GM18520 (cell line): ENCODE measurements around the gene DUOXA1.
"Not testable (repeated sequence)": the region's sequence is repeated elsewhere in the genome, so short reads cannot be mapped to it uniquely, and the experiment has no call there.

Experiments
- ATAC-seq: cut with Tn5 transposase; IDR thresholded peaks from one replicate; pipeline ENCODE4 v1.9.1; 2021; ENCODE audit not compliant: unreplicated experiment

The DUOXA1 gene

GRCh38 chr15:45151998-45152828 is 22.5 kb upstream of the DUOXA1 start:
- ATAC-seq = no peak

- ATAC-seq = no peak
Observed at GRCh38 chr15:45150997-45151396, 21.3 kb upstream of the DUOXA1 start.

GRCh38 chr15:45150481-45150880 is 20.8 kb upstream of the DUOXA1 start:
- ATAC-seq = no peak

GRCh38 chr15:45149060-45149459 is 19.4 kb upstream of the DUOXA1 start:
- ATAC-seq = no peak

- ATAC-seq = no peak
Observed at GRCh38 chr15:45148076-45149059, 18.7 kb upstream of the DUOXA1 start.

GRCh38 chr15:45147606-45148005 is 17.9 kb upstream of the DUOXA1 start:
- no peak for ATAC-seq

GRCh38 chr15:45146405-45146804 is 16.7 kb upstream of the DUOXA1 start:
- ATAC-seq = no peak

GRCh38 chr15:45144775-45145174 is 15.1 kb upstream of the DUOXA1 start:
- ATAC-seq = no peak

GRCh38 chr15:45143946-45144345 is 14.3 kb upstream of the DUOXA1 start:
- no peak for ATAC-seq

- no peak for ATAC-seq
Observed at GRCh38 chr15:45143056-45143455, 13.4 kb upstream of the DUOXA1 start.

- no peak for ATAC-seq
Observed at GRCh38 chr15:45141386-45141785, 11.7 kb upstream of the DUOXA1 start.

GRCh38 chr15:45140557-45141250 is 11.0 kb upstream of the DUOXA1 start:
- no peak for ATAC-seq

GRCh38 chr15:45139770-45140169 is 10.1 kb upstream of the DUOXA1 start:
- no peak for ATAC-seq

GRCh38 chr15:45138814-45139765 is 9.4 kb upstream of the DUOXA1 start:
- ATAC-seq = no peak

GRCh38 chr15:45137703-45138102 is 8.0 kb upstream of the DUOXA1 start:
- ATAC-seq = no peak

GRCh38 chr15:45136378-45136764 is 6.7 kb upstream of the DUOXA1 start:
- no peak for ATAC-seq

GRCh38 chr15:45135705-45136377 is 6.2 kb upstream of the DUOXA1 start:
- ATAC-seq = not testable (repeated sequence)

- ATAC-seq = no peak
Observed at GRCh38 chr15:45134682-45135604, 5.3 kb upstream of the DUOXA1 start.
